D721Med (cell line): Measurements from ENCODE around the gene P3H2.

Source experiments
- DNase-seq: peaks from one replicate; pipeline ENCODE4 v3.0.0; 2011; ENCODE audit warnings: low spot score; ENCODE audit not compliant: insufficient read length
- FAIRE-seq: peaks from 2 replicates; lab custom pipeline; 2011; peaks lifted over from hg19 to GRCh38; lab: Jason Lieb, UNC
- CTCF ChIP-seq: IDR thresholded peaks from 2 replicates; pipeline ENCODE4 v1.5.1; 2012; ENCODE audit warnings: mild to moderate bottlenecking, control low read depth; ENCODE audit not compliant: insufficient read depth; ENCODE audit errors: missing control alignments

The P3H2 gene

GRCh38 chr3:190042558-190042957 lies 78.1 kb downstream of the P3H2 start:
- TF ChIP-seq CTCF = no peak
- FAIRE-seq = no peak
- no peak for DNase-seq

- no peak for DNase-seq
- no peak for FAIRE-seq
- no peak for TF ChIP-seq CTCF
Measured at GRCh38 chr3:190041333-190042041, 79.2 kb downstream of the P3H2 start.

GRCh38 chr3:190040145-190040544 lies 80.6 kb downstream of the P3H2 start:
- FAIRE-seq (no peak), DNase-seq (no peak)
- TF ChIP-seq CTCF = no peak

- FAIRE-seq (no peak), DNase-seq (no peak)
- TF ChIP-seq CTCF = no peak
Measured at GRCh38 chr3:190038050-190038933, 82.4 kb downstream of the P3H2 start.

GRCh38 chr3:190036631-190037030 lies 84.1 kb downstream of the P3H2 start:
- no peak for TF ChIP-seq CTCF
- FAIRE-seq (no peak), DNase-seq (no peak)

- no peak for FAIRE-seq
- DNase-seq = no peak
Measured at GRCh38 chr3:190034446-190034845, 86.3 kb downstream of the P3H2 start.

More at GRCh38 chr3:190034446-190034845, 86.3 kb downstream of the P3H2 start:
- no peak for TF ChIP-seq CTCF
